HepG2 (cell line): ENCODE data around the gene ZNF865. TPM values are rescaled to one million over a fixed set of nuclear protein-coding genes. Genes with fewer than 3 reads are reported as not detected.
A peak's percentile ranks its signal among the peaks of the same experiment; 100 is the strongest.

Source experiments
- BRD4 ChIP-seq: sonication (generic); formaldehyde crosslinking; IDR thresholded peaks from 2 replicates; pipeline ENCODE4 v1.4.0; 2020; ENCODE audit warnings: missing genetic modification reagents
- CBFB ChIP-seq: sonication (generic); formaldehyde crosslinking; IDR thresholded peaks from 2 replicates; pipeline ENCODE4 v1.4.0; 2020; ENCODE audit warnings: missing genetic modification reagents
- DZIP1 ChIP-seq: sonication (generic); formaldehyde crosslinking; IDR thresholded peaks from 2 replicates; pipeline ENCODE4 v1.5.0; 2020; ENCODE audit warnings: mild to moderate bottlenecking, missing genetic modification reagents
- E2F2 ChIP-seq: sonication (generic); formaldehyde crosslinking; IDR thresholded peaks from 2 replicates; pipeline ENCODE4 v1.4.0; 2020; ENCODE audit warnings: missing genetic modification reagents, borderline replicate concordance
- ELF1 ChIP-seq: sonication (generic); formaldehyde crosslinking; IDR thresholded peaks from 2 replicates; pipeline ENCODE4 v1.4.0; 2020; ENCODE audit warnings: missing genetic modification reagents
- KAT8 ChIP-seq: IDR thresholded peaks from 2 replicates; pipeline ENCODE4 v1.6.1; 2016; ENCODE audit warnings: missing genetic modification reagents, missing compliant biosample characterization
- KLF6 ChIP-seq: IDR thresholded peaks from 2 replicates; pipeline ENCODE4 v1.8.0; 2016; ENCODE audit warnings: missing biosample characterization, missing genetic modification reagents
- NFE2L2 ChIP-seq: fragments of 150-350 bp; IDR thresholded peaks from 2 replicates; pipeline ENCODE4 v1.6.1; 2014; ENCODE audit warnings: low read length
- NFIC ChIP-seq: IDR thresholded peaks from 2 replicates; pipeline ENCODE4 v1.6.1; 2012; ENCODE audit warnings: mild to moderate bottlenecking, low read length, inconsistent platforms
- TEAD2 ChIP-seq: sonication (generic); formaldehyde crosslinking; IDR thresholded peaks from 2 replicates; pipeline ENCODE4 v1.9.0; 2021; ENCODE audit warnings: missing genetic modification reagents
- WIZ ChIP-seq: sonication (generic); formaldehyde crosslinking; IDR thresholded peaks from 2 replicates; pipeline ENCODE4 v1.5.1; 2020; ENCODE audit warnings: mild to moderate bottlenecking, missing genetic modification reagents
- ZBTB49 ChIP-seq: sonication (generic); formaldehyde crosslinking; IDR thresholded peaks from 2 replicates; pipeline ENCODE4 v1.4.0; 2020; ENCODE audit warnings: missing genetic modification reagents, borderline replicate concordance
- ZC3H13 ChIP-seq: sonication (generic); formaldehyde crosslinking; IDR thresholded peaks from 2 replicates; pipeline ENCODE4 v1.8.1; 2023; ENCODE audit warnings: mild to moderate bottlenecking, missing genetic modification reagents, moderate library complexity
- ZNF609 ChIP-seq: sonication (generic); formaldehyde crosslinking; IDR thresholded peaks from 2 replicates; pipeline ENCODE4 v1.4.0; 2020; ENCODE audit warnings: mild to moderate bottlenecking, missing genetic modification reagents, borderline replicate concordance
- ZNF768 ChIP-seq: sonication (generic); formaldehyde crosslinking; IDR thresholded peaks from 2 replicates; pipeline ENCODE4 v1.4.0; 2020; ENCODE audit warnings: missing genetic modification reagents
- polyA plus RNA-seq, 8 experiments: library from polyadenylated mRNA; depleted of rRNA in 3 of 8; stranded (reverse) in 7 of 8; unstranded in 1 of 8; fragments of >200 nt; fragmentation: Illumina TruSeq in 4 of 8; extraction: Trizol in 4 of 8; gene quantifications; 2 replicates each; pipeline versions ENCODE4 v1.2.1 to v1.2.3, GENCODE V29; 2011 to 2016; ENCODE audit warnings: low read depth in 4 of 8, missing spikeins in 1 of 8, mixed read lengths in 1 of 8; ENCODE audit not compliant: insufficient read depth in 1 of 8
- total RNA-seq, 5 experiments: library from RNA; depleted of rRNA; stranded (reverse); fragments of >200 nt; fragmentation: Illumina TruSeq; extraction: Trizol; gene quantifications; 2 replicates each; pipeline ENCODE4 v1.2.3, GENCODE V29; 2016; ENCODE audit warnings: low read depth in 1 of 5

The ZNF865 gene
- total and polyA plus RNA-seq, 2 of the 13 experiments (the other 11 are each of a cell fraction or from before 2014, with no cell fraction given) = 0.93 to 1.0 TPM

DNA sequence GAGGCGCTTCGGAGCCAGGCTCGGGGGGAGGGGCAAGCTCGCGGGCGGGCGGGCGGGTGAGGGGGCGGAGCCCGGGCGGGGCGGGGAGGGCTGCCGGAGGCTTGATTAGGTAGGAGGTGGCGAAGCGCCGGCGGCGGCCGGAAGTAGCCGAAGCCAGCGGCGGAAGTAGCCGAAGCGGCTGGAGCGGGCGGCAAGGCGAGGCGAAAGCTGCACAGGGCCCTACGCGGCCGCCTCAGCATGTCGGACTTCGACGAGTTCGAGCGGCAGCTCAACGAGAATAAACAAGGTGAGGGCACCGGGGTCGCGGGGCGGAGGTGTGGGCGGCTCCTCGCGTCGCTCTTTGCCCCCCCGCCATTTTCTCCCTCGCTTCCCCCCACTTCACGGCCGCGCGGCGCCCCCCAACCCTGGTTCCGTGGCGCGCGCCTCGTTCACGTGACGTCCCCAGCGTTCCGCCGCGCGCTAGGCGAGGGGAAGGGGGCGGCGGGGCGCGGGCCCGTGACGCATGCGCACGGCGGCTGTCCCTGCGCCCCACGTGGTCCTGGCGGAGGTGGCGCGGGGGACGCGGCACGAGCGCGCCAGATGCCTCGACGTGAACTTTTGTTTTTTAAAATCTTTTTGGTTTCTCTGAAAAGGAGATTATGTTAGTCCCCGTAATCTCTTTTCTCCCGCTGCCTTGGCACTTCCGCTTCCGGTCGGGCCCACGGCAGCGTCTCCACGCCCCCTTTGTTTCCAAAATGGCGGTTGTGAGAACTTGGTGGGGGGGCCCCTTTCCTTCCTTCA is 49.6 kb downstream of the ZNF865 start, which contains the start of gene U2AF2 (continued):
- TF ChIP-seq DZIP1 (peak; percentile 86; the same call in 1 of the 2 replicates), WIZ (CRISPR knock-in tag) (peak; percentile 78; the same call in 1 of the 2 replicates), TEAD2 (CRISPR knock-in tag) (no peak), ZNF609 (CRISPR knock-in tag) (0 out of 2 replicates have a peak, but pooled peaks have one; percentile 11), NFIC (no peak), ZNF768 (CRISPR knock-in tag) (peak; percentile 40; the same call in 1 of the 2 replicates), ZBTB49 (CRISPR knock-in tag) (no peak), KLF6 (CRISPR knock-in tag) (0 out of 2 replicates have a peak, but pooled peaks have one; percentile 10), NFE2L2 (no peak), BRD4 (CRISPR knock-in tag) (no peak), E2F2 (CRISPR knock-in tag) (peak; percentile 37; the same call in 1 of the 2 replicates), ELF1 (CRISPR knock-in tag) (peak; percentile 84), ZC3H13 (CRISPR knock-in tag) (peak; percentile 98), CBFB (CRISPR knock-in tag) (peak; percentile 44; the same call in 1 of the 2 replicates), KAT8 (CRISPR knock-in tag) (peak; percentile 69)
